Measurements from ENCODE around the gene ARAP2.

GRCh38 chr4:36237366-36238313 is 6.7 kb downstream of the ARAP2 start:
- TF ChIP-seq, protein P1, sequence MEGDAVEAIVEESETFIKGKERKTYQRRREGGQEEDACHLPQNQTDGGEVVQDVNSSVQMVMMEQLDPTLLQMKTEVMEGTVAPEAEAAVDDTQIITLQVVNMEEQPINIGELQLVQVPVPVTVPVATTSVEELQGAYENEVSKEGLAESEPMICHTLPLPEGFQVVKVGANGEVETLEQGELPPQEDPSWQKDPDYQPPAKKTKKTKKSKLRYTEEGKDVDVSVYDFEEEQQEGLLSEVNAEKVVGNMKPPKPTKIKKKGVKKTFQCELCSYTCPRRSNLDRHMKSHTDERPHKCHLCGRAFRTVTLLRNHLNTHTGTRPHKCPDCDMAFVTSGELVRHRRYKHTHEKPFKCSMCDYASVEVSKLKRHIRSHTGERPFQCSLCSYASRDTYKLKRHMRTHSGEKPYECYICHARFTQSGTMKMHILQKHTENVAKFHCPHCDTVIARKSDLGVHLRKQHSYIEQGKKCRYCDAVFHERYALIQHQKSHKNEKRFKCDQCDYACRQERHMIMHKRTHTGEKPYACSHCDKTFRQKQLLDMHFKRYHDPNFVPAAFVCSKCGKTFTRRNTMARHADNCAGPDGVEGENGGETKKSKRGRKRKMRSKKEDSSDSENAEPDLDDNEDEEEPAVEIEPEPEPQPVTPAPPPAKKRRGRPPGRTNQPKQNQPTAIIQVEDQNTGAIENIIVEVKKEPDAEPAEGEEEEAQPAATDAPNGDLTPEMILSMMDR (IDR thresholded peaks at IDR 0.05): no peak
- TF ChIP-seq POLR2A (IDR thresholded peaks at IDR 0.05) (no peak), EP300 (IDR thresholded peaks at IDR 0.05) (no peak)
